HepG2 (cell line): Measurements from ENCODE around the gene PDS5B.

ENCODE experiments used
- BRD4 ChIP-seq: sonication (generic); formaldehyde crosslinking; IDR thresholded peaks from 2 replicates; pipeline ENCODE4 v1.4.0; 2020; ENCODE audit warnings: missing genetic modification reagents
- IRF2 ChIP-seq: IDR thresholded peaks from 2 replicates; pipeline ENCODE4 v1.6.1; 2018; ENCODE audit warnings: missing genetic modification reagents, missing compliant biosample characterization
- JUN ChIP-seq: sonication (generic); formaldehyde crosslinking; IDR thresholded peaks from 2 replicates; pipeline ENCODE4 v1.4.0; 2020; ENCODE audit warnings: mild to moderate bottlenecking, missing genetic modification reagents
- POLR2A ChIP-seq, 2 experiments: IDR thresholded peaks; 2 replicates each; pipeline ENCODE4 v1.6.1; 2011; ENCODE audit warnings: low read depth in 2 of 2, low read length in 2 of 2, mild to moderate bottlenecking in 1 of 2, moderate library complexity in 1 of 2; ENCODE audit not compliant: insufficient read depth in 1 of 2
- SPEN ChIP-seq: sonication (generic); formaldehyde crosslinking; IDR thresholded peaks from 2 replicates; pipeline ENCODE4 v1.5.1; 2020; ENCODE audit warnings: low read depth, mild to moderate bottlenecking, missing genetic modification reagents
- ZNF350 ChIP-seq: sonication (generic); formaldehyde crosslinking; IDR thresholded peaks from 2 replicates; pipeline ENCODE4 v1.4.0; 2020; ENCODE audit warnings: mild to moderate bottlenecking, low read depth, missing genetic modification reagents, borderline replicate concordance
- TF ChIP-seq, protein P1 (sequence below): sonication (generic); formaldehyde crosslinking; IDR thresholded peaks from 2 replicates; pipeline ENCODE4 v1.5.0; 2020; ENCODE audit warnings: mild to moderate bottlenecking, missing genetic modification reagents, moderate library complexity

DNA sequence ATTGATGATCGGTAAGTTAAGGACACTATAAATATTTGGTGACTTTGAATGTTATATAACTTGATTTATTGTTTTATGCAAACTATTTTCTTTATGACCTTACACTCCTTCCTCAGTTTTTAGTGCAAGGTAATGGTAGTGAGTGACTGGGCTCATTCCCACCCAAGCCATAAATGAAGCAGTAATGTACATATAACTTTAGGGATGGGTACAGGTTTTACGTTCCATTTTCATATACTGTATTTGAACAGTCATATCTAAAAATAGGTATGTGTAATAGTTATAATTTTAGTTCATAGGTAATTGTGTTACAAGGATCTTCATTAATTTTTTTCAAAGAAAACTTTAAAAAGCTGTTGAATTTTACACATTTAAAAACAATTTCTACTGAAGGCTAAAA is 101.0 kb downstream of the PDS5B start:
- TF ChIP-seq BRD4 (no peak), JUN (no peak), IRF2 (CRISPR knock-in tag) (no peak), SPEN (CRISPR knock-in tag) (no peak), ZNF350 (no peak), POLR2A (IDR thresholded peaks at IDR 0.05; ENCODE audit: insufficient read depth in 1 of 2, low read depth in 2 of 2, low read length in 2 of 2) (no peak)
- TF ChIP-seq, protein P1, sequence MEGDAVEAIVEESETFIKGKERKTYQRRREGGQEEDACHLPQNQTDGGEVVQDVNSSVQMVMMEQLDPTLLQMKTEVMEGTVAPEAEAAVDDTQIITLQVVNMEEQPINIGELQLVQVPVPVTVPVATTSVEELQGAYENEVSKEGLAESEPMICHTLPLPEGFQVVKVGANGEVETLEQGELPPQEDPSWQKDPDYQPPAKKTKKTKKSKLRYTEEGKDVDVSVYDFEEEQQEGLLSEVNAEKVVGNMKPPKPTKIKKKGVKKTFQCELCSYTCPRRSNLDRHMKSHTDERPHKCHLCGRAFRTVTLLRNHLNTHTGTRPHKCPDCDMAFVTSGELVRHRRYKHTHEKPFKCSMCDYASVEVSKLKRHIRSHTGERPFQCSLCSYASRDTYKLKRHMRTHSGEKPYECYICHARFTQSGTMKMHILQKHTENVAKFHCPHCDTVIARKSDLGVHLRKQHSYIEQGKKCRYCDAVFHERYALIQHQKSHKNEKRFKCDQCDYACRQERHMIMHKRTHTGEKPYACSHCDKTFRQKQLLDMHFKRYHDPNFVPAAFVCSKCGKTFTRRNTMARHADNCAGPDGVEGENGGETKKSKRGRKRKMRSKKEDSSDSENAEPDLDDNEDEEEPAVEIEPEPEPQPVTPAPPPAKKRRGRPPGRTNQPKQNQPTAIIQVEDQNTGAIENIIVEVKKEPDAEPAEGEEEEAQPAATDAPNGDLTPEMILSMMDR (CRISPR knock-in tag) = no peak
